IPS-18a (cell line): Measurements from ENCODE around the gene EXOSC1.
"Not testable (repeated sequence)": the region's sequence is repeated elsewhere in the genome, so short reads cannot be mapped to it uniquely, and the experiment has no call there.

ENCODE experiments used
- H3K27ac ChIP-seq: one replicate; pipeline ENCODE4 v1.5.1; 2013; ENCODE audit warnings: low read length
- H3K27me3 ChIP-seq: one replicate; pipeline ENCODE4 v1.6.1; 2013; ENCODE audit warnings: mild to moderate bottlenecking, low read length; ENCODE audit not compliant: control insufficient read depth, insufficient read depth
- H3K36me3 ChIP-seq: one replicate; pipeline ENCODE4 v1.6.1; 2013; ENCODE audit warnings: low read depth, low read length; ENCODE audit not compliant: control insufficient read depth
- H3K4me1 ChIP-seq: one replicate; pipeline ENCODE4 v1.6.1; 2013; ENCODE audit warnings: low read depth, low read length; ENCODE audit not compliant: control insufficient read depth
- H3K4me3 ChIP-seq: one replicate; pipeline ENCODE4 v1.5.1; 2013; ENCODE audit warnings: low read length
- H3K9ac ChIP-seq: one replicate; pipeline ENCODE4 v1.6.1; 2013; ENCODE audit warnings: mild to moderate bottlenecking, low read length, moderate library complexity
- H3K9me3 ChIP-seq: one replicate; pipeline ENCODE4 v1.6.1; 2013; ENCODE audit warnings: low read depth, low read length; ENCODE audit not compliant: control insufficient read depth

The EXOSC1 gene

DNA sequence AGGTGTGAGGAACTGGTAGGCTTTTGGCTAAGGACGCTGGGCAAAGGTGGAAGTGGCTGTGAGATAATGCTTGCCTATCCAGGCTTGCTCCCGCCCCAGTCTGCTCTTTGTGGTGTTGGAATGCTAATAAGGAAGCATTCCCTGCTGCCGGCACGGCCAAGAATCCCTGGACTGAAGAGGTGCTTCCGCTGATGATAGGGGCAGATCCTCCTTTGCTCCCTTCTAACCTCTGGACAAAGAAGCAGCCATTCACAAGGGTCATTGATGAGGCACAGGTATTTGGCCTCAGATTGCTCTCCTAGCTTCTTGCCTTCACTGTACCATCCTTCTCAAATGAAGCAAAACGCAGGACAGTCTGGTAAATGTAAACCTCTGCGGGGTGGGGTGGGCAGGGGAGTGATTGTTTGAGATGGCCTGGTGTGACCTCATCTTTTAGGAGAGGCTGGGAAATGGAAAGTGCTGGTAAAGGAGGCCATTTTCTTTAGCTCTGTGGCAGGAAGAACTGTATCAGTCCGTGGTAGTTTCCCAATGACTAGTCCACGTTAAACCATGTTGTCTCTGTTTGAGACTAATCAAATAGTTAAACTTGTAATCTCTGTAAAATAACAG lies 18.1 kb downstream of the EXOSC1 start:
- Histone ChIP-seq H3K9ac (peak overlapping the region; percentile 92), H3K9me3 (no peaks in the 10 kb centered on the region), H3K27ac (peak overlapping the region; percentile 65), H3K4me1 (peaks cover 8% of the 10 kb centered on the region), H3K4me3 (peak overlapping the region; percentile 95), H3K36me3 (peaks cover 39% of the 10 kb centered on the region), H3K27me3 (no peaks in the 10 kb centered on the region)

DNA sequence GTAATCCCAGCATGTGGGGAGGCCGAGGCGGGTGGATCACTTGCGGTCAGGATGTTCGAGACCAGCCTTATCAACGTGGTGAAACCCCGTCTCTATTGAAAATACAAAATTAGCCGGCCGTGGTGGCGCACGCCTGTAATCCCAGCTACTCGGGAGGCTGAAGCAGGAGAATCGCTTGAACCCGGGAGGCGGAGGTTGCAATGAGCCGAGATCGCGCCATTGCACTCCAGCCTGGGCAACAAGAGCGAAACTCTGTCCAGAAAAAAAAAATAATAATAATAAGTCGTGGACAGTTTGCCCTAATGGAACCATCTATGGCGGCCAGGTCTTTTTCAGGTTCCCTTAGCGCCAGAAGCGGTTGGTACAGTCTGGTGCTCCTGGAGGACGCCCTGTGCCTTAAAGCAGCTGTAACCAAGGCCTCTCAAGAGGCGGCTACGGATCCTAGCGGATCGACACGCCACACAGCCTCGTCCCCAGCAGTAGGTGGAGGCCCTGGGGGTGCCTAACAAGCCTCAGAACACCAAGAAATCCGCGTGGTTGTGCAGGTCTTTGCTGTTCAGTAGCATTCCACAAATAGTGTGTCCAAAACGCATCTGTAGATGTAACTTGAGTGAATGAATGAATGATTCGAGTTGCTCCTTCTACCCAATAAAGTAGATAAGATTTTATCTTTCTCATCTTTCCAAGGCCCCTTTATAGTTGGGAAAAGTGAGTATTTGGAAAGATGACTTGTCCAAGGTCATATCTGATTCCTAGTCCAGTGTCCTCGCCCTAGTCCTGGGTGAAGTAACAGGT lies 18.8 kb downstream of the EXOSC1 start:
- Histone ChIP-seq H3K4me3 (peak overlapping the region; percentile 95), H3K27me3 (no peaks in the 10 kb centered on the region), H3K4me1 (peaks cover 8% of the 10 kb centered on the region), H3K9me3 (no peaks in the 10 kb centered on the region), H3K9ac (peak overlapping the region; percentile 92), H3K36me3 (peaks cover 35% of the 10 kb centered on the region), H3K27ac (peak overlapping the region; percentile 89)

DNA sequence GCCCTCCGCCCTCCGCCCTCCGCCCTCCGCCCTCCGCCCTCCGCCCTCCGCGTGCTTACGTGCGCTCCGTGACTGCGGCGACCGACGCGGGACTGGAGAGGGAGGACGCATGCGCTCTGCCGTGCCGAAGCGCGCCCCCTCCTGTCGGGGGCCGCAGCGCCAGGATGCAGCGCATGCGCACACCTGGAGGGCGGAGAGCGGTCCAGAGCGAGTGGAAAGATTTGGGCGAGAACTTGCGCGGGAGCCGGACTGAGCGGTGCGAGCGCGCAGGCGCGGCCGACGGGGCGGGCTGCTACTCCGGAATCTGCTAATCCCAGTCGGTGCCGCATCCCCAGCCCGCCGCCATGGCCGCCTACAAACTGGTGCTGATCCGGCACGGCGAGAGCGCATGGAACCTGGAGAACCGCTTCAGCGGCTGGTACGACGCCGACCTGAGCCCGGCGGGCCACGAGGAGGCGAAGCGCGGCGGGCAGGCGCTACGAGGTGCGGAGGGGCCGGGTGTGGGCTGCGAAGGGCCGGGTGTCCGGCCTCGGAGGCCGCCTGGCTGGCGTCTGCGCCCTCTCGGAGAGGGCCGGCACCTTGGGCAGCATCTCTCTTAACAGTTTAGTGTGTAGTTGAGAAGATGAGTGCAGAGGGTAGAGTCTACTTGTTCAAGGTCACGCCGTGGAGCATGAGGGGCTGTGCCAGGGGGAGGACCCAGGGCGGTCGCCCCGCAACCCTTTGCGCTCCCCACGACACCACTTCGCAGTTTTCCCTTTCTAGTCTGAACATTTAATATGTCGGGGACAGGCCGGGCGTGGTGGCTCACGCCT lies 19.6 kb downstream of the EXOSC1 start, which contains the start of gene PGAM1:
Gene PGAM1, plus strand, starts transcription at position 228 of the 812 bp plus-strand sequence. Its CDS starts 117 bp downstream, at position 345.
- Histone ChIP-seq H3K36me3 (peaks cover 27% of the 10 kb centered on the region), H3K27me3 (no peaks in the 10 kb centered on the region)

DNA sequence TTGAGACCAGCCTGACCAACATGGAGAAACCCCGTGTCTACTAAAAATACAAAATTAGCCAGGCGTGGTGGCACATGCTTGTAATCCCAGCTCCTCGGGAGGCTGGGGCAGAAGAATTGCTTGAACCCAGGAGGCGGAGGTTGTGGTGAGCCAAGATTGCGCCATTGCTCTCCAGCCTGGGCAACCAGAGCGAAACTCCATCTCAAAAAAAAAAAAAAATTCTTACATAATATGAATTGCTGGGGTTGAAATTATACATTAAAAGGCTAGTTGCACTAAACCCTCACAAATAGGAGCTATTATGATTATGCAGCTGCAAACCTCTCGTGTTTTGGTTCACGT lies 22.1 kb downstream of the EXOSC1 start:
- H3K4me3 ChIP-seq, H3K27me3 ChIP-seq, H3K4me1 ChIP-seq, H3K27ac ChIP-seq, H3K36me3 ChIP-seq, H3K9me3 ChIP-seq, H3K9ac ChIP-seq: not testable (repeated sequence)

More for the DNA sequence above, 19.6 kb downstream of the EXOSC1 start, which contains the start of gene PGAM1:
- H3K4me3 ChIP-seq = peak within 1 kb of the TSS; percentile 95
- peak within 1 kb of the TSS; percentile 92 for H3K9ac ChIP-seq
- H3K27ac ChIP-seq = peak within 1 kb of the TSS; percentile 89
- H3K4me1 ChIP-seq = peaks cover 8% of the 10 kb centered on the region
- H3K9me3 ChIP-seq = no peaks in the 10 kb centered on the region

DNA sequence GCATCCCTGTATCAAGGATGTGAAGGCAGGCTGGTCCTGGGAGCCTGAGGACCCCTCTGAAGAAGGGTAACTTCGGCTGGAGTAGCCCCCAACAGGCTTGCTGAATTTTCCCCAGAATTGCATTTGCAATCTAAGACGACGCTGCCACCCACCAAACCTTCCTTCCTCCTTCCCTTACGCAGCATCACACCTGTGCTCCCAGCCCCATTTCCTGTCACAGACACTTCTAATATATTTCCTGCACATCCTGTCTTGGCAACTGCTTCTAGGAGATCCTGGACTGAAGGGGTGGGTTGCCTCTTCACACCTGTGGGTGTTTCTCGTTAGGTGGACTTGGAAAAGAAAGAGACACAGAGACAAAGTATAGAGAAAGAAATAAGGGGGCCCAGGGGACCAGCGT lies 29.2 kb downstream of the EXOSC1 start:
- H3K9me3 ChIP-seq = no peaks in the 10 kb centered on the region
- H3K4me1 ChIP-seq = peaks cover 7% of the 10 kb centered on the region
- no peak overlapping the region for H3K4me3 ChIP-seq
- no peak overlapping the region for H3K9ac ChIP-seq
- no peak overlapping the region for H3K27ac ChIP-seq
- no peaks in the 10 kb centered on the region for H3K27me3 ChIP-seq
- no peaks in the 10 kb centered on the region for H3K36me3 ChIP-seq

DNA sequence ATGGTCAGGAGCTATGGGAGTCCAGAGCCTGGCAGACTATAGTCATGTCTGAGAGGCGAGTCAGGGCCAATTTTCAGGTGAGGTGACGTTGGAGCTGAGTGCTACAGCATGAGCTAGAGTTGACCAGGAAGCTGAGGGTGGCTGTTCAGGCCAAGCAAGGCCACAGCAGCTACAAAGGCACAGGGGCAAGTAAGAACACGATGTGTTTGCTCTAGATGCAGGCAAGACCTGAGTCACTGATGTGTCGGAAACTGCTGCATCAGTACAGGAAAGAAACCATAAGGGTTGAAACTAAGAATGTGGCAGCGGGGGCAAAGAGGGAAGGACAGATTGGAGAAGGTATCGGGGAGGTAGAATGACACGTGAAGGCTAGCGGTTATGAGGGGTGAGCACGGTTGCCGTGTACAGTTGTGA lies 32.9 kb downstream of the EXOSC1 start:
- Histone ChIP-seq H3K36me3 (no peaks in the 10 kb centered on the region), H3K27me3 (no peaks in the 10 kb centered on the region), H3K9ac (no peak overlapping the region), H3K4me1 (peaks cover 7% of the 10 kb centered on the region), H3K9me3 (no peaks in the 10 kb centered on the region), H3K4me3 (no peak overlapping the region), H3K27ac (no peak overlapping the region)

DNA sequence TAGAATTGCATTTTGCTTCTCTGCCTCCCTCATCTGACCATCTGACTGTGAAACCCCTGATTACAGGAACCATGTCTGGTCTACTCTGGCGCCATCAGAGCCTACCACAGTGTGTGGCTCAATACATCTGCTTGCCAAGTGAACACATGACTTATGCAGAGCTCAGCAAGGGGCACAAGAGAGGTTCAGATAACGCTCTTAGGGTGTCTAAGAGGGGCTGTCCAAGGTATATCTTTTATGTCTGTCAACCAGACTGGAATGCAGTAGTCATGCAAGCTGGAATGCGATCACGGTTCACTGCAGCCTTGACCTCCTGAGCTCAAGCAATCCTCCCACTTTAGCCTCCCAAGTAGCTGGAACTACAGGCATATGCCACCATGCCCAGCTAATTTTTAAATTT lies 34.4 kb downstream of the EXOSC1 start:
- no peaks in the 10 kb centered on the region for H3K9me3 ChIP-seq
- no peak overlapping the region for H3K9ac ChIP-seq
- no peaks in the 10 kb centered on the region for H3K27me3 ChIP-seq
- no peaks in the 10 kb centered on the region for H3K36me3 ChIP-seq
- no peak overlapping the region for H3K4me3 ChIP-seq
- peaks cover 7% of the 10 kb centered on the region for H3K4me1 ChIP-seq
- no peak overlapping the region for H3K27ac ChIP-seq

DNA sequence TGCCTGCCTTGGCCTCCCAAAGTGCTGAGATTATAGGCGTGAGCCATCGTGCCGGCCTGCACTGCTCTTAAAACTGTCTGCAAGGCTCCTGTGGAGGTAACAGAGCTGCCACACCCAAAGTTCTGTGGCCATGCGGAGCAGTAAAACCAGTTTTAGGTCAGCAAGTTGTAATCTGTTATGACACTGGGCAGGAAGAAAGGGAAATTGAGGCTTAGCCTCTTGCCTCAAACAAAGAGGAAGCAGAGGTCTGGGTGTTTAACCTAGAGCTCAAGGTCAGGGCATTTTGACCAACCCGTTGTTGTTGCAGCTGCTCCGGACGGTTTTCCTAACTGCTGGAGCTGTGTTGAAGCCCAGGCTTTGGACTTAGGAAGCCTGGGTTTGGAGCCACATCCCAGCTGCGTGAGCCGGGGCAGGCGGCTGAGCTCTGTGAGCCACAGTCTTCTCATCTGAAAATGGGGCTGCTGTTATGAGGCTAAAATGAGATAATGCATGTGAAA lies 37.3 kb downstream of the EXOSC1 start:
- Histone ChIP-seq H3K36me3 (no peaks in the 10 kb centered on the region), H3K9me3 (no peaks in the 10 kb centered on the region), H3K27me3 (no peaks in the 10 kb centered on the region), H3K4me1 (peaks cover under 1% of the 10 kb centered on the region), H3K4me3 (no peak overlapping the region), H3K27ac (no peak overlapping the region), H3K9ac (no peak overlapping the region)

DNA sequence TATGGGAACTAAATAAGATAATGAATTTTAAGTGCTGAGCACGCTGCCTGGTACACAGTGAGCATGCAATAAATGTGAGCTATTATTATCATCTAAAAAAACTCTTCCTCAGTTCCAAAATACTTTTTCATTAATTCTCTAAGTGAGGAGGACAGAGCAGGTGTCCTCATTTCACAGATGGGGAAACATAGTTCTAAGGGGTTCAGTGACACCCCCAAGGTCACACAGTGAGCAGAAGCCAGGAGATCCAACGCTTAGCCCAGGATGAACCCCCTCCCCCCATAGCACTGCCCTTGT lies 37.9 kb downstream of the EXOSC1 start:
- Histone ChIP-seq H3K9ac (no peak overlapping the region), H3K4me1 (no peaks in the 10 kb centered on the region), H3K27ac (no peak overlapping the region), H3K36me3 (no peaks in the 10 kb centered on the region), H3K27me3 (no peaks in the 10 kb centered on the region), H3K4me3 (no peak overlapping the region), H3K9me3 (no peaks in the 10 kb centered on the region)

DNA sequence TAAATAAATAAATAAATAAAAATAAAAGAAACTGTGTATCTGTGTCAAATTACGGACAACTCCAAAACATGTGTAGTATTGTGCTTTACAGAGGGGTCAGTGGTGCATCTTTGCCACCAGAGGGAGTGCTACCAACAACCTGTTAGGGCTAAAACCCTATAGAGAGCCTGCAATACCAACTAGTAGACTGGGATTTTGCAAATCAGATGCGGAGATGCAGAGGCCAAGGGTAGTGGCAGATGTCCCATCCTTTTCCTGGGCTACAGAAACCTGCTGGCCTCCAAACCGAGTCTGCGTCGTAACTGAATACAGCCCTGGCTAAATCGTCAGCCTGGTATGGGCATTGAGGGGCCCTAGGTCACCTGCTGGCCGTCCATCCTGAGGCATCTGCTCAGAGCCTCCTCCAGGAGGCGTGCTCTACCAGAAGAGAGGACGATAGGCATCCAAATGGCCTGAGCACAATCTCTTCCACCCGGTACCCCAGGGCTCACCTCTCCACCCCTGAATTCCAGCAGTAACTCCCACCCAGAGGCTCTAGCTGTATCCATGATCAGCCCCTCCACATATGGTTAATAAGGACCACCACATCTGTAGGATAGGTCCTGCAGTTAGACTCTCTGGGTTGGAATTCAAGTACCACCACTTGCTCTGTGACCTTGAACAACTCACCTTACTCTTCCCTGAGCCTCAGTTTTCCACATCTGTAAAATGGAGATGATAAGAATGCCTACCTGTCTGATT lies 38.4 kb downstream of the EXOSC1 start:
- Histone ChIP-seq H3K4me3 (peak overlapping the region; percentile 48), H3K27ac (no peak overlapping the region), H3K9ac (no peak overlapping the region), H3K27me3 (no peaks in the 10 kb centered on the region), H3K36me3 (no peaks in the 10 kb centered on the region), H3K4me1 (no peaks in the 10 kb centered on the region), H3K9me3 (no peaks in the 10 kb centered on the region)

DNA sequence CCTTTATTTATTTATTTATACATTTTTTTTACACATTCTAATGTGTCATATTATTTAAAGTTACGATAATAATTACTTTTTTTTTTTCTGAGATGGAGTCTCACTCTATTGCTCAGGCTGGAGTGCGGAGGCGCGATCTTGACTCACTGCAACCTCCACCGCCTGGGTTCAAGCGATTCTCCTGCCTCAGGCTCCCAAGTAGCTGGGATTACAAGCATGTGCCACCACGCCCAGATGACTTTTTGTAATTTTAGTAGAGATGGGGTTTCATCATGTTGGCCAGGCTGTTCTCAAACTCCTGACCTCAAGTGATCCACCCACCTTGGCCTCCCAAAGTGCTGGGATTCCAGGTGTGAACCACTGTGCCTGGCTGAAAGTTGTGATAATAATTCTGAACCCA lies 39.3 kb downstream of the EXOSC1 start:
- H3K27me3 ChIP-seq, H3K9ac ChIP-seq, H3K4me3 ChIP-seq, H3K4me1 ChIP-seq, H3K36me3 ChIP-seq, H3K27ac ChIP-seq, H3K9me3 ChIP-seq: not testable (repeated sequence)
